Measurements from ENCODE around the gene PODNL1. TPM values are rescaled to one million over a fixed set of nuclear protein-coding genes. Genes with fewer than 3 reads are reported as not detected.
A peak's percentile ranks its signal among the peaks of the same experiment; 100 is the strongest.

The PODNL1 gene
- 0.23 and 0.37 TPM in 2 replicates for total RNA-seq (2014; rRNA removed; shearing (Covaris generic))
- 1.1 and 2.4 TPM in 2 replicates for polyA plus RNA-seq (2015; cell fraction: cytosol; rRNA removed)
- polyA plus RNA-seq (2015; cell fraction: nucleus; rRNA removed), result 2.0 and 4.5 TPM in 2 replicates

- peak; percentile 31 for DNase-seq (ENCODE audit: low read depth)
These were observed at the start of gene PODNL1 for GRCh38 chr19:13938301-13939064. PODNL1 (minus strand) TSS chr19:13938417; CDS start chr19:13938181, 236 bp downstream.

- DNase-seq (ENCODE audit: low read depth), result no peak
These were observed 49.1 kb upstream of the PODNL1 start for GRCh38 chr19:13987101-13987890.

- peak; percentile 98 for DNase-seq (ENCODE audit: low read depth)
These were observed 48.2 kb upstream of the PODNL1 start for GRCh38 chr19:13986348-13986904.

GRCh38 chr19:13985771-13986347 lies 47.6 kb upstream of the PODNL1 start:
- no peak for DNase-seq (ENCODE audit: low read depth)

GRCh38 chr19:13984875-13985741 lies 46.9 kb upstream of the PODNL1 start:
- DNase-seq (ENCODE audit: low read depth), result no peak

GRCh38 chr19:13984186-13984585 lies 46.0 kb upstream of the PODNL1 start:
- DNase-seq (ENCODE audit: low read depth), result no peak

GRCh38 chr19:13983213-13983889 lies 45.1 kb upstream of the PODNL1 start:
- DNase-seq (ENCODE audit: low read depth), result no peak

- DNase-seq (ENCODE audit: low read depth), result no peak
These were observed 44.6 kb upstream of the PODNL1 start for GRCh38 chr19:13982773-13983172.

GRCh38 chr19:13981988-13982501 lies 43.8 kb upstream of the PODNL1 start:
- no peak for DNase-seq (ENCODE audit: low read depth)

- DNase-seq (ENCODE audit: low read depth), result no peak
These were observed 43.2 kb upstream of the PODNL1 start for GRCh38 chr19:13981467-13981866.

GRCh38 chr19:13981021-13981420 lies 42.8 kb upstream of the PODNL1 start:
- no peak for DNase-seq (ENCODE audit: low read depth)

- DNase-seq (ENCODE audit: low read depth), result no peak
These were observed 42.1 kb upstream of the PODNL1 start for GRCh38 chr19:13980340-13980739.

- no peak for DNase-seq (ENCODE audit: low read depth)
These were observed 41.5 kb upstream of the PODNL1 start for GRCh38 chr19:13979686-13980085.

- DNase-seq (ENCODE audit: low read depth), result no peak
These were observed 41.0 kb upstream of the PODNL1 start for GRCh38 chr19:13979244-13979615.

GRCh38 chr19:13978351-13979243 lies 40.4 kb upstream of the PODNL1 start:
- no peak for DNase-seq (ENCODE audit: low read depth)

GRCh38 chr19:13977803-13978202 lies 39.6 kb upstream of the PODNL1 start:
- DNase-seq (ENCODE audit: low read depth), result no peak

GRCh38 chr19:13976446-13976845 lies 38.2 kb upstream of the PODNL1 start:
- DNase-seq (ENCODE audit: low read depth), result no peak

- DNase-seq (ENCODE audit: low read depth), result no peak
These were observed 37.7 kb upstream of the PODNL1 start for GRCh38 chr19:13975870-13976269.

- DNase-seq (ENCODE audit: low read depth), result no peak
These were observed 35.9 kb upstream of the PODNL1 start for GRCh38 chr19:13974073-13974472.

All from HT1080 (cell line).